Endothelial cell of umbilical vein (primary cell): ENCODE measurements around the gene RHBDD3. TPM values are rescaled to one million over a fixed set of nuclear protein-coding genes. Genes with fewer than 3 reads are reported as not detected.

Source experiments
- BruUV-seq: library from RNA; stranded (reverse); fragments of 400-500 nt; replicated peaks from 2 replicates; lab custom pipeline; 2021; lab: Mats Ljungman, UMichigan
- CTCF ChIA-PET: fragments of 300-600, 350-600 bp; sonication (Branson Sonifier 250); formaldehyde crosslinking; loops from one replicate; lab custom pipeline; 2021; ENCODE audit warnings: antibody characterized with exemption, inconsistent platforms; lab: Charles Lee
- POLR2A ChIA-PET: fragments of 300-600, 350-600 bp; sonication (Branson Sonifier 250); formaldehyde crosslinking; loops from one replicate; lab custom pipeline; 2021; ENCODE audit warnings: antibody characterized with exemption, inconsistent platforms; lab: Charles Lee
- DNase-seq: peaks from one replicate; pipeline ENCODE4 v3.0.0-alpha.2; 2011; ENCODE audit warnings: low read depth, low spot score
- FAIRE-seq: peaks from 2 replicates; lab custom pipeline; 2011; peaks lifted over from hg19 to GRCh38; lab: Jason Lieb, UNC
- H2AFZ ChIP-seq: 2 replicates; pipeline ENCODE4 v1.6.0; 2012; ENCODE audit warnings: low read depth, low read length, control low read depth, inconsistent platforms
- H3K27ac ChIP-seq: 2 replicates; pipeline ENCODE4 v1.5.1; 2011; ENCODE audit warnings: low read depth, mild to moderate bottlenecking, control low read depth, low read length, moderate library complexity; ENCODE audit not compliant: insufficient read depth
- H3K27me3 ChIP-seq, 2 experiments: 2 replicates each; pipeline versions ENCODE4 v1.6.0 to v1.6.1; 2011; ENCODE audit warnings: low read length in 2 of 2, mixed read lengths in 1 of 2; ENCODE audit not compliant: control insufficient read depth in 2 of 2, insufficient read depth in 2 of 2
- H3K36me3 ChIP-seq, 2 experiments: 2 replicates in 1 of 2; 3 replicates in 1 of 2; pipeline ENCODE4 v1.5.1; 2011; ENCODE audit warnings: low read length in 2 of 2, mild to moderate bottlenecking in 1 of 2, moderate library complexity in 1 of 2; ENCODE audit not compliant: control insufficient read depth in 2 of 2, insufficient read depth in 2 of 2; ENCODE audit errors: extremely low read depth in 1 of 2
- H3K4me1 ChIP-seq: 3 replicates; pipeline ENCODE4 v1.5.1; 2011; ENCODE audit warnings: mild to moderate bottlenecking, low read length; ENCODE audit not compliant: control insufficient read depth, insufficient read depth; ENCODE audit errors: extremely low read depth
- H3K4me2 ChIP-seq: 2 replicates; pipeline ENCODE4 v1.6.1; 2011; ENCODE audit warnings: low read length, control low read depth, mixed read lengths; ENCODE audit not compliant: insufficient read depth
- H3K4me3 ChIP-seq, 3 experiments: fragments of 200-600 bp in 1 of 3; sonication (generic), shearing (Covaris generic) in 1 of 3; replicated peaks in 1 of 3; 2 replicates each; pipeline ENCODE4 v1.5.1; 2011 to 2016; ENCODE audit warnings: control low read depth in 3 of 3, low read length in 3 of 3, mild to moderate bottlenecking in 2 of 3, inconsistent platforms in 1 of 3, low read depth in 1 of 3, moderate library complexity in 1 of 3; ENCODE audit not compliant: insufficient read depth in 1 of 3
- H3K79me2 ChIP-seq: 2 replicates; pipeline ENCODE4 v1.6.0; 2012; ENCODE audit warnings: low read length, inconsistent platforms; ENCODE audit not compliant: control insufficient read depth, insufficient read depth
- H3K9ac ChIP-seq: replicated peaks from 2 replicates; pipeline ENCODE3; 2011; ENCODE audit warnings: low read length, control low read depth; ENCODE audit not compliant: insufficient read depth; ENCODE audit errors: extremely low read depth
- H3K9me1 ChIP-seq: replicated peaks from 3 replicates; pipeline ENCODE4 v1.6.0; 2011; ENCODE audit warnings: mild to moderate bottlenecking, low read length; ENCODE audit not compliant: control insufficient read depth, insufficient read depth; ENCODE audit errors: extremely low read depth
- H3K9me3 ChIP-seq: replicated peaks from 2 replicates; pipeline ENCODE4 v1.5.1; 2012; ENCODE audit warnings: low read length, inconsistent platforms; ENCODE audit not compliant: control insufficient read depth, insufficient read depth
- H4K20me1 ChIP-seq: replicated peaks from 2 replicates; pipeline ENCODE3; 2011; ENCODE audit warnings: mild to moderate bottlenecking, low read length; ENCODE audit not compliant: control insufficient read depth, insufficient read depth; ENCODE audit errors: extremely low read depth
- CTCF ChIP-seq, 2 donors: IDR thresholded peaks; 1 replicate in 1 of 2; 2 replicates in 1 of 2; pipeline ENCODE4 v1.5.1; 2011; ENCODE audit warnings: low read length in 2 of 2, mild to moderate bottlenecking in 2 of 2, moderate library complexity in 2 of 2, control low read depth in 1 of 2, inconsistent platforms in 1 of 2, low read depth in 1 of 2; ENCODE audit not compliant: insufficient read depth in 1 of 2; ENCODE audit errors: extremely low read depth in 1 of 2
- EZH2 ChIP-seq: IDR thresholded peaks from 2 replicates; pipeline ENCODE4 v1.6.1; 2012; ENCODE audit warnings: borderline replicate concordance, low read depth, mild to moderate bottlenecking, moderate library complexity, low read length, inconsistent platforms; ENCODE audit not compliant: severe bottlenecking
- FOS ChIP-seq: IDR thresholded peaks from 2 replicates; pipeline ENCODE4 v1.6.1; 2011; ENCODE audit warnings: mild to moderate bottlenecking, low read length, moderate library complexity, borderline replicate concordance; ENCODE audit not compliant: insufficient read depth
- GATA2 ChIP-seq: IDR thresholded peaks from 2 replicates; pipeline ENCODE4 v1.7.0; 2011; ENCODE audit warnings: low read depth, mild to moderate bottlenecking, moderate library complexity, mixed read lengths, low read length; ENCODE audit not compliant: insufficient read length, insufficient read depth
- JUN ChIP-seq: IDR thresholded peaks from 2 replicates; pipeline ENCODE4 v1.6.1; 2011; ENCODE audit warnings: borderline replicate concordance, low read depth; ENCODE audit not compliant: insufficient read length, insufficient read depth
- MAX ChIP-seq: IDR thresholded peaks from 2 replicates; pipeline ENCODE4 v1.6.1; 2011; ENCODE audit not compliant: insufficient read depth, insufficient read length
- MYC ChIP-seq: IDR thresholded peaks from one replicate; pipeline ENCODE4 v1.6.1; 2011; ENCODE audit warnings: mild to moderate bottlenecking, low read depth, low read length
- POLR2A ChIP-seq: IDR thresholded peaks from 2 replicates; pipeline ENCODE4 v1.6.1; 2012; ENCODE audit warnings: low read depth, mild to moderate bottlenecking, control low read depth, low read length
- POLR2AphosphoS5 ChIP-seq: IDR thresholded peaks from 2 replicates; pipeline ENCODE4 v1.6.1; 2012; ENCODE audit warnings: low read depth, mild to moderate bottlenecking, control low read depth, low read length, moderate library complexity; ENCODE audit not compliant: insufficient read depth
- dilution Hi-C: fragments of 300-500 bp; cut with MboI; formaldehyde crosslinking; loops from one replicate; pipeline ENCODE4 v1.15.0; 2019; ENCODE audit warnings: low sequenced_read_pairs; ENCODE audit not compliant: extremely low pct_ligation_motif_present
- intact Hi-C: fragments of 100-400 bp; cut with micrococcal nuclease; formaldehyde crosslinking; loops from one replicate; pipeline ENCODE4 v1.10.0; 2022
- polyA plus RNA-seq, 4 experiments: library from polyadenylated mRNA; depleted of rRNA in 3 of 4; stranded (reverse) in 3 of 4; unstranded in 1 of 4; fragments of >200 nt; gene quantifications; 2 replicates each; pipeline versions ENCODE4 v1.2.1 to v1.2.3, GENCODE V29; 2011 to 2012; ENCODE audit warnings: missing spikeins in 1 of 4
- total RNA-seq: library from RNA; stranded (reverse); gene quantifications from 2 replicates; pipeline ENCODE4 v1.2.3, GENCODE V29; 2021

The RHBDD3 gene
- total and polyA plus RNA-seq, 2 donors (not counting 3 experiments of a cell fraction or from before 2014, with no cell fraction given): 31.3 to 37.2 TPM

GRCh38 chr22:29263791-29264276, 3.9 kb downstream of the RHBDD3 start:
- no peaks in the 10 kb centered on the region for H3K9me3 ChIP-seq
- H3K4me1 ChIP-seq: peaks cover 16% of the 10 kb centered on the region
- peaks cover 25% of the 10 kb centered on the region for H3K79me2 ChIP-seq
- H3K9me1 ChIP-seq: no peaks in the 10 kb centered on the region
- ChIA-PET CTCF (no interaction called here), POLR2A (no interaction called here)
- H3K9ac ChIP-seq: no peak overlapping the region
- no peaks in the 10 kb centered on the region for H4K20me1 ChIP-seq
- FAIRE-seq (no peak), DNase-seq (no peak)
- no peak overlapping the region for H3K27ac ChIP-seq
- H3K27me3 ChIP-seq: no peaks in the 10 kb centered on the region
- peaks cover 4 to 14% of the 10 kb centered on the region in 2 experiments for H3K36me3 ChIP-seq
- no peak overlapping the region for H3K4me2 ChIP-seq
- no peak for TF ChIP-seq JUN
- no peak for TF ChIP-seq MAX
- no peak for TF ChIP-seq GATA2
- TF ChIP-seq POLR2AphosphoS5: no peak
- no peak for TF ChIP-seq FOS
- no peak for TF ChIP-seq CTCF (IDR thresholded peaks at IDR 0.05; ENCODE audit: extremely low read depth in 1 of 2, insufficient read depth in 1 of 2, low read depth in 1 of 2, low read length in 2 of 2)
- no peak for TF ChIP-seq MYC
- TF ChIP-seq EZH2: no peak
- no peak for TF ChIP-seq POLR2A
- H2AFZ ChIP-seq: no peak overlapping the region
- no TSS peak for BruUV-seq
- no peak overlapping the region for H3K4me3 ChIP-seq
- intact Hi-C loops: no loop called here
- dilution Hi-C loops: no loop called here
